ENCODE measurements around the gene ORC1. TPM values are rescaled to one million over a fixed set of nuclear protein-coding genes. Genes with fewer than 3 reads are reported as not detected.
A peak's percentile ranks its signal among the peaks of the same experiment; 100 is the strongest.

The ORC1 gene
- total RNA-seq, 1 donor from 2014 or later = 3.4 TPM

DNA sequence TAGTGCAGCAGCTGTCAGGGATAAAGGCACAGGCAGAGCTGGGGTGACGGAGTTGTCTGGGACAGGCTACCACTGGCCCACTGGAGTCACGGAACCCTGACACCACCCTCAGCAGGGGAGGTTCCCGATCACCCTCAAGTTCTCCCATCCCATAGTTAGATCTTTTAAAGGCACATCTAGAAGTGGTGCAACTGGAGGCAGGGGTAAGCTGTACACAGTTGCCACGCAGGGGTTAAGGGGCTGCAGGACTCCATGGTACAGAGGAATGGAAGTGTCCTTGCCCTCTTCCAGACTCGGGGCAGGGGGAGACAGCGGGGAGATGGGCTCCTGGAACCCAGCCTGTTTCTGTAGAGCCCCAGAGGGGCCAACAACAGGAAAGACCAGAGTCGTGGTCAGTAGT, 51.5 kb downstream of the ORC1 start:
- Mint-ChIP-seq H3K9me3 (ENCODE audit: unreplicated experiment) (peaks cover 8% of the 10 kb centered on the region), H3K4me3 (ENCODE audit: unreplicated experiment) (no peak overlapping the region), H3K4me1 (ENCODE audit: low read depth, unreplicated experiment) (peaks cover 10% of the 10 kb centered on the region), H3K36me3 (ENCODE audit: unreplicated experiment) (peaks cover 19% of the 10 kb centered on the region), H3K27me3 (ENCODE audit: unreplicated experiment) (peaks cover 7% of the 10 kb centered on the region), H3K27ac (ENCODE audit: unreplicated experiment) (no peak overlapping the region)
- no peak for DNase-seq
- TF ChIP-seq, protein P1, sequence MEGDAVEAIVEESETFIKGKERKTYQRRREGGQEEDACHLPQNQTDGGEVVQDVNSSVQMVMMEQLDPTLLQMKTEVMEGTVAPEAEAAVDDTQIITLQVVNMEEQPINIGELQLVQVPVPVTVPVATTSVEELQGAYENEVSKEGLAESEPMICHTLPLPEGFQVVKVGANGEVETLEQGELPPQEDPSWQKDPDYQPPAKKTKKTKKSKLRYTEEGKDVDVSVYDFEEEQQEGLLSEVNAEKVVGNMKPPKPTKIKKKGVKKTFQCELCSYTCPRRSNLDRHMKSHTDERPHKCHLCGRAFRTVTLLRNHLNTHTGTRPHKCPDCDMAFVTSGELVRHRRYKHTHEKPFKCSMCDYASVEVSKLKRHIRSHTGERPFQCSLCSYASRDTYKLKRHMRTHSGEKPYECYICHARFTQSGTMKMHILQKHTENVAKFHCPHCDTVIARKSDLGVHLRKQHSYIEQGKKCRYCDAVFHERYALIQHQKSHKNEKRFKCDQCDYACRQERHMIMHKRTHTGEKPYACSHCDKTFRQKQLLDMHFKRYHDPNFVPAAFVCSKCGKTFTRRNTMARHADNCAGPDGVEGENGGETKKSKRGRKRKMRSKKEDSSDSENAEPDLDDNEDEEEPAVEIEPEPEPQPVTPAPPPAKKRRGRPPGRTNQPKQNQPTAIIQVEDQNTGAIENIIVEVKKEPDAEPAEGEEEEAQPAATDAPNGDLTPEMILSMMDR (IDR thresholded peaks at IDR 0.05; ENCODE audit: partially characterized antibody, unreplicated experiment) = no peak

DNA sequence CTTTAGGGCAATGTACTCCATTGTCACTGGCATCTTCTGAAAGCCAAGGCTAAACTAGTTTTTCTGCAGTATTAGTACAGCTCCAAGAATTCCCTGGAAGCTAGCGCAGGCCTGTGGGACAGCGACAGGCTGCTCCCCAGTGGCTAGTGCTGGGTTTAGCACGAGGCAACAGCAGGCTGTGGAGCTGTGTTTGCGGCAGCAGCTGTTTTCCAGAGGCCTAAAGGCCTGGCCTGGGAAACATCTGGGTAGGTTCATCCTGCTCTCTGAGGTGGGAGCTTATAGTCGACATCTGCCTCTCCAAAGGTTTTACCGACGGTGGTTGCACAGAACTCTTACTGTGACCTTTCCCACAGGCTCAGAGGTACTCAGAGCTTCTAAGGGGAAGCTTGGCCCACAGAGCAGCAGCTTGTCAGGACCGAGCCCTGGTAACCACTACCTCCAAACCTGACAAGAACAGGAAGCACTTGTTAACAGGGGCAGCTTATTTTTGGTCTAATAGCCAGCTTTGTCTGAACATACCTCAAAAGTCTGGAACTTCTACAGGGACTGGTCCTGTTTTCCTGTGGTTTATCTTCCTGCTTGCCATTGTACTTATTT, 55.4 kb downstream of the ORC1 start:
- Mint-ChIP-seq H3K36me3 (ENCODE audit: unreplicated experiment) (peaks cover 6% of the 10 kb centered on the region), H3K4me1 (ENCODE audit: low read depth, unreplicated experiment) (peaks cover 10% of the 10 kb centered on the region), H3K9me3 (ENCODE audit: unreplicated experiment) (peaks cover 5% of the 10 kb centered on the region), H3K4me3 (ENCODE audit: unreplicated experiment) (no peak overlapping the region), H3K27me3 (ENCODE audit: unreplicated experiment) (peaks cover 2% of the 10 kb centered on the region), H3K27ac (ENCODE audit: unreplicated experiment) (peak overlapping the region; percentile 90)
- DNase-seq = peak; percentile 68
- TF ChIP-seq, protein P1 (IDR thresholded peaks at IDR 0.05; ENCODE audit: partially characterized antibody, unreplicated experiment) = no peak

DNA sequence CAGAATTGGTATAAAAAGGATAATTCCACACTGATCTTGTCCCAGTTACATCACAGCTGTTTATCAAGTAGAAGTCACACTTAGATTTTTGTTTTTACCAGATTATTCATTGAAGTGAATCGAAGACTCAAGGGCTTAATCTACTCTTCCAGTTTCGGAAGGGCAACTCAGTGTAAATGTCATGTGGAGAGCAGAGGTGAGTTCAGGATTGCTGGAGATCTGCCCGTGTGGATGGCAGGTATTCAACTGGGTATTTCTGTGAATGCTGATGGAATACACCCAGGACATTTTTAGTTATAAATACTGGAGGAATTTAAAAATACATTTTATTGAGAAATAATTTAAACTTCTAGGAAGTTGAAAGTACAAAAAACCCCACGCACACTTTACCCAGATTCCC, 57.6 kb downstream of the ORC1 start:
- H3K4me1 Mint-ChIP-seq (ENCODE audit: low read depth, unreplicated experiment) = peaks cover 10% of the 10 kb centered on the region
- TF ChIP-seq, protein P1 (IDR thresholded peaks at IDR 0.05; ENCODE audit: partially characterized antibody, unreplicated experiment) = no peak
- H3K9me3 Mint-ChIP-seq (ENCODE audit: unreplicated experiment) = peaks cover 5% of the 10 kb centered on the region
- H3K36me3 Mint-ChIP-seq (ENCODE audit: unreplicated experiment) = no peaks in the 10 kb centered on the region
- H3K4me3 Mint-ChIP-seq (ENCODE audit: unreplicated experiment) = no peak overlapping the region
- no peaks in the 10 kb centered on the region for H3K27me3 Mint-ChIP-seq (ENCODE audit: unreplicated experiment)
- no peak overlapping the region for H3K27ac Mint-ChIP-seq (ENCODE audit: unreplicated experiment)
- no peak for DNase-seq

DNA sequence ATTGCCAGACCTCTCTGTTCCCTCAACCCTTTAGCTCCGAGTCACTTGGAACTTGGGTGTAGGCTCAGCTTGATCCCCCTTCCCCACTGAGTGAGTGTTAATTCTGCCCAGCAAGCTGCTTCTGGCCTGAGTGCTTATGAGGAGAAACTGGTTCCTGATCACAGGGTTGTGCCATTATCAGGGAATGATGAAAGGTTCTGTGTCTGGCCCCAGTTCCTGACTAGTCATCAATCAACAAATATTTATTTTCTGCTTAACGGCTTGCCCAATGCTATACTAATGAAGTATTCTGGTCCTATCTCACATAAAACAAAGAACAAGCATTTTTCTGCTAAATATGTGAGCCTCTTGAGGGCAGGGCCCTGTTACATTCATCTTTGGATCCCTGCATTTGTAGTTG, 59.0 kb downstream of the ORC1 start:
- Mint-ChIP-seq H3K4me1 (ENCODE audit: low read depth, unreplicated experiment) (peaks cover 10% of the 10 kb centered on the region), H3K4me3 (ENCODE audit: unreplicated experiment) (no peak overlapping the region), H3K27ac (ENCODE audit: unreplicated experiment) (no peak overlapping the region), H3K36me3 (ENCODE audit: unreplicated experiment) (no peaks in the 10 kb centered on the region), H3K27me3 (ENCODE audit: unreplicated experiment) (no peaks in the 10 kb centered on the region), H3K9me3 (ENCODE audit: unreplicated experiment) (peaks cover 5% of the 10 kb centered on the region)
- TF ChIP-seq, protein P1 (IDR thresholded peaks at IDR 0.05; ENCODE audit: partially characterized antibody, unreplicated experiment) = no peak
- DNase-seq = no peak

DNA sequence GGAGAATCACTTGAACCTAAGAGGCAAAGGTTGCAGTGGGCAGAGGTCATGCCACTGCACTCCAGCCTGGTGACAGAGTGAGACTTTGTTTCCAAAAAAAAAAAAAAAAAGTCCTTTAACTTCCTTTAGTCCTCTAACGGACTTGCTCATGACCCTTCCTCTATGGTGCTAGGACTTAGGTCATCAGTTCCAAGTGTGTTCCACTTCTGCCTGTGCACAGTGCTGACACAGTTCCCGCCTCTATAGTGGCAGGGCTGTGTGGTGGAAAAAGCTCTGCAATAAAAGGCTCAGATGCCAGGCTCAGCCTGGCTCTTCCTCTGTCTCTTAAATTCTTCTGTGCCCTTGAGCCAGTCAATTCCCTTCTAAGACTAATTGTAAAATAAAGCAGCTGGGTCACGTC, 60.2 kb downstream of the ORC1 start:
- no peaks in the 10 kb centered on the region for H3K27me3 Mint-ChIP-seq (ENCODE audit: unreplicated experiment)
- no peak overlapping the region for H3K27ac Mint-ChIP-seq (ENCODE audit: unreplicated experiment)
- peaks cover 8% of the 10 kb centered on the region for H3K4me1 Mint-ChIP-seq (ENCODE audit: low read depth, unreplicated experiment)
- H3K4me3 Mint-ChIP-seq (ENCODE audit: unreplicated experiment) = no peak overlapping the region
- H3K9me3 Mint-ChIP-seq (ENCODE audit: unreplicated experiment) = peaks cover 5% of the 10 kb centered on the region
- no peaks in the 10 kb centered on the region for H3K36me3 Mint-ChIP-seq (ENCODE audit: unreplicated experiment)
- DNase-seq = no peak
- TF ChIP-seq, protein P1 (IDR thresholded peaks at IDR 0.05; ENCODE audit: partially characterized antibody, unreplicated experiment) = no peak
